HepG2 (cell line): ENCODE measurements around the gene MYH7. TPM values are rescaled to one million over a fixed set of nuclear protein-coding genes. Genes with fewer than 3 reads are reported as not detected.
A peak's percentile ranks its signal among the peaks of the same experiment; 100 is the strongest.

Experiments used
- ARHGAP35 ChIP-seq: sonication (generic); formaldehyde crosslinking; IDR thresholded peaks from 2 replicates; pipeline ENCODE4 v1.9.0; 2022; ENCODE audit warnings: mild to moderate bottlenecking, inconsistent platforms, moderate library complexity, missing genetic modification reagents, borderline replicate concordance
- GFI1 ChIP-seq: sonication (generic); formaldehyde crosslinking; IDR thresholded peaks from 2 replicates; pipeline ENCODE4 v1.5.0; 2020; ENCODE audit warnings: missing genetic modification reagents, mild to moderate bottlenecking, borderline replicate concordance
- HNRNPLL ChIP-seq: fragments of 200-400 bp; formaldehyde crosslinking; IDR thresholded peaks from 2 replicates; pipeline ENCODE4 v1.6.1; 2017; ENCODE audit warnings: mild to moderate bottlenecking, low read depth, low read length; ENCODE audit not compliant: poor library complexity, severe bottlenecking
- ISL2 ChIP-seq: sonication (generic); formaldehyde crosslinking; IDR thresholded peaks from 2 replicates; pipeline ENCODE4 v1.5.0; 2020; ENCODE audit warnings: missing genetic modification reagents
- KAT2B ChIP-seq: fragments of 150-350 bp; IDR thresholded peaks from 2 replicates; pipeline ENCODE4 v1.6.1; 2014; ENCODE audit warnings: low read depth, low read length, borderline replicate concordance
- KIAA2018 ChIP-seq: sonication (generic); formaldehyde crosslinking; IDR thresholded peaks from 2 replicates; pipeline ENCODE4 v1.5.0; 2020; ENCODE audit warnings: mild to moderate bottlenecking, missing genetic modification reagents, borderline replicate concordance
- MAX ChIP-seq: IDR thresholded peaks from 2 replicates; pipeline ENCODE4 v1.6.1; 2012; ENCODE audit warnings: inconsistent platforms
- MEIS2 ChIP-seq: sonication (generic); formaldehyde crosslinking; IDR thresholded peaks from 2 replicates; pipeline ENCODE4 v1.9.0; 2021; ENCODE audit warnings: mild to moderate bottlenecking, missing genetic modification reagents
- NPAS2 ChIP-seq: sonication (generic); formaldehyde crosslinking; IDR thresholded peaks from 2 replicates; pipeline ENCODE4 v1.8.0; 2022; ENCODE audit warnings: mild to moderate bottlenecking, missing genetic modification reagents, borderline replicate concordance
- PLRG1 ChIP-seq: fragments of 450-650 bp; conservative IDR thresholded peaks from 2 replicates; pipeline ENCODE4 v1.6.1; 2016
- SRSF4 ChIP-seq: fragments of 200-400 bp; formaldehyde crosslinking; IDR thresholded peaks from one replicate; pipeline ENCODE4 v1.6.1; 2018; ENCODE audit warnings: mild to moderate bottlenecking, low read depth, low read length, moderate library complexity; ENCODE audit not compliant: poor library complexity, severe bottlenecking
- TARDBP ChIP-seq: sonication (generic); formaldehyde crosslinking; IDR thresholded peaks from 2 replicates; pipeline ENCODE4 v1.8.0; 2022; ENCODE audit warnings: mild to moderate bottlenecking, missing genetic modification reagents
- ZFP37 ChIP-seq: sonication (generic); formaldehyde crosslinking; IDR thresholded peaks from 2 replicates; pipeline ENCODE4 v1.4.0; 2020; ENCODE audit warnings: missing genetic modification reagents, borderline replicate concordance
- ZNF317 ChIP-seq: sonication (generic); formaldehyde crosslinking; IDR thresholded peaks from 2 replicates; pipeline ENCODE4 v1.5.0; 2020; ENCODE audit warnings: mild to moderate bottlenecking, missing genetic modification reagents
- ZNF460 ChIP-seq: sonication (generic); formaldehyde crosslinking; IDR thresholded peaks from 2 replicates; pipeline ENCODE4 v1.5.1; 2020; ENCODE audit warnings: missing genetic modification reagents, mild to moderate bottlenecking, borderline replicate concordance
- ZNF713 ChIP-seq: sonication (generic); formaldehyde crosslinking; IDR thresholded peaks from 2 replicates; pipeline ENCODE4 v1.4.0; 2020; ENCODE audit warnings: mild to moderate bottlenecking, missing genetic modification reagents
- polyA plus RNA-seq, 8 experiments: library from polyadenylated mRNA; depleted of rRNA in 3 of 8; stranded (reverse) in 7 of 8; unstranded in 1 of 8; fragments of >200 nt; fragmentation: Illumina TruSeq in 4 of 8; extraction: Trizol in 4 of 8; gene quantifications; 2 replicates each; pipeline versions ENCODE4 v1.2.1 to v1.2.3, GENCODE V29; 2011 to 2016; ENCODE audit warnings: low read depth in 4 of 8, missing spikeins in 1 of 8, mixed read lengths in 1 of 8; ENCODE audit not compliant: insufficient read depth in 1 of 8
- total RNA-seq, 5 experiments: library from RNA; depleted of rRNA; stranded (reverse); fragments of >200 nt; fragmentation: Illumina TruSeq; extraction: Trizol; gene quantifications; 2 replicates each; pipeline ENCODE4 v1.2.3, GENCODE V29; 2016; ENCODE audit warnings: low read depth in 1 of 5
- TF ChIP-seq, protein P1 (sequence below): sonication (generic); formaldehyde crosslinking; IDR thresholded peaks from 2 replicates; pipeline ENCODE4 v1.9.0; 2022; ENCODE audit warnings: missing genetic modification reagents, mild to moderate bottlenecking, borderline replicate concordance
- TF ChIP-seq, protein P2 (sequence below): sonication (generic); formaldehyde crosslinking; IDR thresholded peaks from 2 replicates; pipeline ENCODE4 v1.5.0; 2020; ENCODE audit warnings: missing genetic modification reagents

Gene MYH7
- total and polyA plus RNA-seq, 2 of the 13 experiments (the other 11 are each of a cell fraction or from before 2014, with no cell fraction given) = 0.04 TPM; not detected in 1

- TF ChIP-seq, protein P1, sequence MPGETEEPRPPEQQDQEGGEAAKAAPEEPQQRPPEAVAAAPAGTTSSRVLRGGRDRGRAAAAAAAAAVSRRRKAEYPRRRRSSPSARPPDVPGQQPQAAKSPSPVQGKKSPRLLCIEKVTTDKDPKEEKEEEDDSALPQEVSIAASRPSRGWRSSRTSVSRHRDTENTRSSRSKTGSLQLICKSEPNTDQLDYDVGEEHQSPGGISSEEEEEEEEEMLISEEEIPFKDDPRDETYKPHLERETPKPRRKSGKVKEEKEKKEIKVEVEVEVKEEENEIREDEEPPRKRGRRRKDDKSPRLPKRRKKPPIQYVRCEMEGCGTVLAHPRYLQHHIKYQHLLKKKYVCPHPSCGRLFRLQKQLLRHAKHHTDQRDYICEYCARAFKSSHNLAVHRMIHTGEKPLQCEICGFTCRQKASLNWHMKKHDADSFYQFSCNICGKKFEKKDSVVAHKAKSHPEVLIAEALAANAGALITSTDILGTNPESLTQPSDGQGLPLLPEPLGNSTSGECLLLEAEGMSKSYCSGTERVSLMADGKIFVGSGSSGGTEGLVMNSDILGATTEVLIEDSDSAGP (CRISPR knock-in tag) = peak; percentile 92
- TF ChIP-seq NPAS2 (CRISPR knock-in tag) (no peak), SRSF4 (no peak), ZFP37 (CRISPR knock-in tag) (no peak; the same call in none of the 2 replicates), ARHGAP35 (peak; percentile 77; the same call in 1 of the 2 replicates), PLRG1 (no peak), MEIS2 (CRISPR knock-in tag) (peak; percentile 77), TARDBP (peak; percentile 97), ZNF317 (CRISPR knock-in tag) (peak; percentile 72), MAX (peak; percentile 88), KAT2B (no peak), HNRNPLL (peak; percentile 55), KIAA2018 (CRISPR knock-in tag) (no peak), ISL2 (peak; percentile 61), ZNF713 (CRISPR knock-in tag) (peak; percentile 93; the same call in 1 of the 2 replicates), GFI1 (peak; percentile 76), ZNF460 (CRISPR knock-in tag) (no peak)
- TF ChIP-seq, protein P2, sequence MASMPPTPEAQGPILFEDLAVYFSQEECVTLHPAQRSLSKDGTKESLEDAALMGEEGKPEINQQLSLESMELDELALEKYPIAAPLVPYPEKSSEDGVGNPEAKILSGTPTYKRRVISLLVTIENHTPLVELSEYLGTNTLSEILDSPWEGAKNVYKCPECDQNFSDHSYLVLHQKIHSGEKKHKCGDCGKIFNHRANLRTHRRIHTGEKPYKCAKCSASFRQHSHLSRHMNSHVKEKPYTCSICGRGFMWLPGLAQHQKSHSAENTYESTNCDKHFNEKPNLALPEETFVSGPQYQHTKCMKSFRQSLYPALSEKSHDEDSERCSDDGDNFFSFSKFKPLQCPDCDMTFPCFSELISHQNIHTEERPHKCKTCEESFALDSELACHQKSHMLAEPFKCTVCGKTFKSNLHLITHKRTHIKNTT (CRISPR knock-in tag) = 0 out of 2 replicates have a peak, but pooled peaks have one; percentile 71
Observed at GRCh38 chr14:23469127-23469905, 33.9 kb upstream of the MYH7 start, which contains the start of gene NGDN (continued).
